ENCODE results near the gene ZFR. TPM values are rescaled to one million over a fixed set of nuclear protein-coding genes. Genes with fewer than 3 reads are reported as not detected.

Gene ZFR
- total and polyA plus RNA-seq, 9 of the 15 experiments (the other 6 are each of a cell fraction or from before 2014, with no cell fraction given): 35.5 to 108 (median 71.1) TPM

DNA sequence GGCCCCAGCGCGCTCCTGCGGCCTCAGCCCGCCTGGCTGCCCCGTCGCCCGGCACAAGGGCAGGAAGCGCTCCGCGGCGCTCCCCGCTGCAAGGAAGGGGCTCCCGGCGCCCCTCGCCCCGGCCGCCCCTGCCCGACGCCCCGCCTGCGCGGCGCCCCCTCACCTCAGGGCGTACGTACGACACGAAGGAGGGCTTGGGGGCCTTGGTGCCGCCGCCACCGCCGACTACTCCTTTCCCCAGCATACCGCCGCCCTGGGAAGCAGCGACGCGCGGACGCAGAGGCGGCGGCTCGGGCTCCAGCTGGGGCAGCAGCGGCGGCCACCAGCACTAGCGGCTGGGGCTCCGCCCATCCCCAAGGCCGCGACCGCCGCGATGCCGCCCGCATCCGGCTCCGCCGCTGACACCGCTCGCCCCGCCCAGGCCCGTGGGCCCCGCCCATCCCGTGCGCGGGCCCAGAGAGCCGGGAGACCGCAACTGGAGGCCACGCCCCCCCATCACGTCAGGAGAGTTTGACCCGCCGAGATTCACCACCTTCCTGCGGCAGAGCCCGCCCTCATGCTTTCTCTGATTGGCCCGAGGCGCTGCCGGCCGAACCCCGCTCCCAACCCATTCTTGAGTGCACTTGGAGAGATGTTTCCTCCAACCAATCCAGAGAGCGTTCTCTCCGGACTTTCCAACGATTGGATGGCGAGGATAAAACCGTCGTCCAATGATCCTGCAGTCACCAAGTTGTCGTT, 131.8 kb downstream of the ZFR start, which contains the start of gene MTMR12 (continued):
- TF ChIP-seq HMGN3 (IDR thresholded peaks at IDR 0.05; ENCODE audit: borderline replicate concordance, extremely low read depth, insufficient read length, low read depth, low read length) (peak; percentile 88), LARP7 (IDR thresholded peaks at IDR 0.05) (no peak), RBM25 (IDR thresholded peaks at IDR 0.05; ENCODE audit: low read depth, low read length, severe bottlenecking) (peak; percentile 99), ZZZ3 (IDR thresholded peaks at IDR 0.05) (no peak), SP2 (IDR thresholded peaks at IDR 0.05; ENCODE audit: extremely low read depth, low read depth, low read length, poor library complexity, severe bottlenecking) (peak; percentile 91), FOXM1 (IDR thresholded peaks at IDR 0.05; ENCODE audit: low read depth) (no peak), FOXM1 (CRISPR knock-in tag; IDR thresholded peaks at IDR 0.05; ENCODE audit: low read depth) (peak; percentile 56; the same call in 1 of the 2 replicates), KLF13 (tag; IDR thresholded peaks at IDR 0.05; ENCODE audit: borderline replicate concordance, low read depth) (peak; percentile 77; the same call in 1 of the 2 replicates), ZNF24 (IDR thresholded peaks at IDR 0.05) (0 out of 2 replicates have a peak, but pooled peaks have one; percentile 29), CHD2 (IDR thresholded peaks at IDR 0.05; ENCODE audit: low read depth, low read length) (peak; percentile 89), ILF3 (IDR thresholded peaks at IDR 0.05; ENCODE audit: borderline replicate concordance) (peak; percentile 92), MEIS2 (IDR thresholded peaks at IDR 0.05; ENCODE audit: partially characterized antibody) (peak; percentile 57), TBL1XR1 (IDR thresholded peaks at IDR 0.05; ENCODE audit: low read length in 2 of 2) (no peak), KLF1 (tag; IDR thresholded peaks at IDR 0.05) (peak; percentile 83), SMAD4 (CRISPR knock-in tag; conservative IDR thresholded peaks at IDR 0.05) (peak; percentile 76), NR3C1 (CRISPR knock-in tag; IDR thresholded peaks at IDR 0.05) (no peak), ASH1L (IDR thresholded peaks at IDR 0.05; ENCODE audit: borderline replicate concordance, low read depth, partially characterized antibody) (peak; percentile 99), ELF2 (CRISPR knock-in tag; IDR thresholded peaks at IDR 0.05) (no peak), CAMTA2 (CRISPR knock-in tag; conservative IDR thresholded peaks at IDR 0.05) (0 out of 2 replicates have a peak, but pooled peaks have one; percentile 64), POLR2G (IDR thresholded peaks at IDR 0.05; ENCODE audit: low read depth, low read length) (peak; percentile 94), CCNT2 (IDR thresholded peaks at IDR 0.05; ENCODE audit: borderline replicate concordance, extremely low read depth, insufficient read length, low read depth, low read length) (peak; percentile 81)
- TF ChIP-seq, protein P1, sequence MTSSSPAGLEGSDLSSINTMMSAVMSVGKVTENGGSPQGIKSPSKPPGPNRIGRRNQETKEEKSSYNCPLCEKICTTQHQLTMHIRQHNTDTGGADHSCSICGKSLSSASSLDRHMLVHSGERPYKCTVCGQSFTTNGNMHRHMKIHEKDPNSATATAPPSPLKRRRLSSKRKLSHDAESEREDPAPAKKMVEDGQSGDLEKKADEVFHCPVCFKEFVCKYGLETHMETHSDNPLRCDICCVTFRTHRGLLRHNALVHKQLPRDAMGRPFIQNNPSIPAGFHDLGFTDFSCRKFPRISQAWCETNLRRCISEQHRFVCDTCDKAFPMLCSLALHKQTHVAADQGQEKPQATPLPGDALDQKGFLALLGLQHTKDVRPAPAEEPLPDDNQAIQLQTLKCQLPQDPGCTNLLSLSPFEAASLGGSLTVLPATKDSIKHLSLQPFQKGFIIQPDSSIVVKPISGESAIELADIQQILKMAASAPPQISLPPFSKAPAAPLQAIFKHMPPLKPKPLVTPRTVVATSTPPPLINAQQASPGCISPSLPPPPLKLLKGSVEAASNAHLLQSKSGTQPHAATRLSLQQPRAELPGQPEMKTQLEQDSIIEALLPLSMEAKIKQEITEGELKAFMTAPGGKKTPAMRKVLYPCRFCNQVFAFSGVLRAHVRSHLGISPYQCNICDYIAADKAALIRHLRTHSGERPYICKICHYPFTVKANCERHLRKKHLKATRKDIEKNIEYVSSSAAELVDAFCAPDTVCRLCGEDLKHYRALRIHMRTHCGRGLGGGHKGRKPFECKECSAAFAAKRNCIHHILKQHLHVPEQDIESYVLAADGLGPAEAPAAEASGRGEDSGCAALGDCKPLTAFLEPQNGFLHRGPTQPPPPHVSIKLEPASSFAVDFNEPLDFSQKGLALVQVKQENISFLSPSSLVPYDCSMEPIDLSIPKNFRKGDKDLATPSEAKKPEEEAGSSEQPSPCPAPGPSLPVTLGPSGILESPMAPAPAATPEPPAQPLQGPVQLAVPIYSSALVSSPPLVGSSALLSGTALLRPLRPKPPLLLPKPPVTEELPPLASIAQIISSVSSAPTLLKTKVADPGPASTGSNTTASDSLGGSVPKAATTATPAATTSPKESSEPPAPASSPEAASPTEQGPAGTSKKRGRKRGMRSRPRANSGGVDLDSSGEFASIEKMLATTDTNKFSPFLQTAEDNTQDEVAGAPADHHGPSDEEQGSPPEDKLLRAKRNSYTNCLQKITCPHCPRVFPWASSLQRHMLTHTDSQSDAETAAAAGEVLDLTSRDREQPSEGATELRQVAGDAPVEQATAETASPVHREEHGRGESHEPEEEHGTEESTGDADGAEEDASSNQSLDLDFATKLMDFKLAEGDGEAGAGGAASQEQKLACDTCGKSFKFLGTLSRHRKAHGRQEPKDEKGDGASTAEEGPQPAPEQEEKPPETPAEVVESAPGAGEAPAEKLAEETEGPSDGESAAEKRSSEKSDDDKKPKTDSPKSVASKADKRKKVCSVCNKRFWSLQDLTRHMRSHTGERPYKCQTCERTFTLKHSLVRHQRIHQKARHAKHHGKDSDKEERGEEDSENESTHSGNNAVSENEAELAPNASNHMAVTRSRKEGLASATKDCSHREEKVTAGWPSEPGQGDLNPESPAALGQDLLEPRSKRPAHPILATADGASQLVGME (CRISPR knock-in tag; IDR thresholded peaks at IDR 0.05): no peak
